Gastroesophageal sphincter (tissue), 4 donors: ENCODE measurements around the gene AGO3. TPM values are rescaled to one million over a fixed set of nuclear protein-coding genes. Genes with fewer than 3 reads are reported as not detected.

Source experiments
- ATAC-seq: fragments of 150-250 bp; one replicate; pipeline ENCODE4 v1.9.1; 2016; ENCODE audit warnings: mild to moderate bottlenecking, moderate library complexity
- H3K27ac ChIP-seq, 4 donors: fragments of 200-600 bp; sonication (generic) in 3 of 4; 1 replicate in 3 of 4; 2 replicates in 1 of 4; pipeline ENCODE4 v1.5.1; 2016 to 2019
- H3K27me3 ChIP-seq: fragments of 200-600 bp; sonication (generic); one replicate; pipeline ENCODE4 v1.5.1; 2019
- H3K36me3 ChIP-seq, 2 donors: fragments of 200-600 bp; sonication (generic); one replicate each; pipeline ENCODE4 v1.5.1; 2019; ENCODE audit warnings: control low read depth in 1 of 2
- H3K4me1 ChIP-seq, 3 donors: fragments of 200-600 bp; sonication (generic); 1 replicate in 2 of 3; 2 replicates in 1 of 3; pipeline ENCODE4 v1.5.1; 2016 to 2019; ENCODE audit warnings: control low read depth in 2 of 3
- H3K4me3 ChIP-seq, 2 donors: fragments of 200-600 bp; sonication (generic); one replicate each; pipeline ENCODE4 v1.5.1; 2019; ENCODE audit warnings: mild to moderate bottlenecking in 1 of 2, moderate library complexity in 1 of 2
- H3K9me3 ChIP-seq, 3 donors: fragments of 200-600 bp; sonication (generic); one replicate each; pipeline ENCODE4 v1.5.1; 2017 to 2019; ENCODE audit warnings: control low read depth in 2 of 3
- CTCF ChIP-seq, 4 experiments: fragments of 200-600 bp in 2 of 4; fragments of 450-650 bp in 2 of 4; sonication (generic) in 1 of 4; IDR thresholded peaks; one replicate each; pipeline ENCODE4 v1.5.1; 2017 to 2019; ENCODE audit warnings: antibody characterized with exemption in 4 of 4, mild to moderate bottlenecking in 2 of 4, moderate library complexity in 2 of 4
- EP300 ChIP-seq: sonication (generic); formaldehyde crosslinking; IDR thresholded peaks from one replicate; pipeline ENCODE4 v1.6.1; 2017; ENCODE audit warnings: antibody characterized with exemption, mild to moderate bottlenecking
- POLR2A ChIP-seq, 2 donors: fragments of 450-650 bp; IDR thresholded peaks; one replicate each; pipeline ENCODE4 v1.6.1; 2017; ENCODE audit warnings: antibody characterized with exemption in 2 of 2, mild to moderate bottlenecking in 2 of 2, moderate library complexity in 1 of 2
- POLR2AphosphoS5 ChIP-seq: sonication (generic); formaldehyde crosslinking; IDR thresholded peaks from one replicate; pipeline ENCODE4 v1.6.1; 2017; ENCODE audit warnings: antibody characterized with exemption
- WGBS, 2 donors: methylation state at CpG; one replicate each; pipeline ENCODE4 v1.1.5; 2018; ENCODE audit warnings: low coverage in 1 of 2; 5-methylcytosine and 5-hydroxymethylcytosine counted together
- total RNA-seq, 4 donors: library from RNA; depleted of rRNA; stranded (reverse); fragments of >200 nt; gene quantifications; one replicate each; pipeline ENCODE4 v1.1.0, GENCODE V29; 2016

The AGO3 gene
- total RNA-seq, 4 donors from 2014 or later = 33.9 to 36.9 (median 34.2) TPM

- no peak overlapping the region for H3K27ac ChIP-seq
- no peak for ATAC-seq
- H3K9me3 ChIP-seq = peaks cover 0 to 7% (median 0%) of the 10 kb centered on the region in 3 donors
- TF ChIP-seq POLR2A (IDR thresholded peaks at IDR 0.05) = no peak
- no peak for TF ChIP-seq POLR2AphosphoS5
- no peak for TF ChIP-seq EP300
- TF ChIP-seq CTCF (IDR thresholded peaks at IDR 0.05) = no peak
- H3K27me3 ChIP-seq = no peaks in the 10 kb centered on the region
- peaks cover 0 to 60% of the 10 kb centered on the region in 2 donors for H3K36me3 ChIP-seq
- H3K4me3 ChIP-seq = no peak overlapping the region
- 83 to 100% methylated on average over 1 of the region's 1 CpG for WGBS, 2 donors
- H3K4me1 ChIP-seq = peaks cover 0 to 8% (median 0%) of the 10 kb centered on the region in 3 donors
These were observed 93.9 kb downstream of the AGO3 start for GRCh38 chr1:36024847-36025246.

GRCh38 chr1:36027766-36028165 lies 96.9 kb downstream of the AGO3 start:
- H3K4me1 ChIP-seq = peaks cover 0 to 8% (median 0%) of the 10 kb centered on the region in 3 donors
- no peak overlapping the region for H3K27ac ChIP-seq
- TF ChIP-seq EP300 (no peak), POLR2AphosphoS5 (no peak), CTCF (IDR thresholded peaks at IDR 0.05) (no peak), POLR2A (IDR thresholded peaks at IDR 0.05) (no peak)
- H3K27me3 ChIP-seq = no peaks in the 10 kb centered on the region
- peaks cover 0 to 74% of the 10 kb centered on the region in 2 donors for H3K36me3 ChIP-seq
- ATAC-seq = no peak
- 100% methylated on average over 1 to 2 of the region's 3 CpGs for WGBS, 2 donors
- no peak overlapping the region for H3K4me3 ChIP-seq
- peaks cover 0 to 7% (median 0%) of the 10 kb centered on the region in 3 donors for H3K9me3 ChIP-seq

GRCh38 chr1:36031441-36031840 lies 100.5 kb downstream of the AGO3 start:
- H3K36me3 ChIP-seq = peaks cover 0 to 91% of the 10 kb centered on the region in 2 donors
- TF ChIP-seq EP300 (no peak), CTCF (IDR thresholded peaks at IDR 0.05) (no peak), POLR2A (IDR thresholded peaks at IDR 0.05) (no peak), POLR2AphosphoS5 (no peak)
- H3K27me3 ChIP-seq = no peaks in the 10 kb centered on the region
- H3K4me3 ChIP-seq = no peak overlapping the region
- 97 to 100% methylated on average over 2 of the region's 2 CpGs for WGBS, 2 donors
- H3K4me1 ChIP-seq = no peaks in the 10 kb centered on the region
- no peak for ATAC-seq
- peaks cover 0 to 7% (median 0%) of the 10 kb centered on the region in 3 donors for H3K9me3 ChIP-seq
- no peak overlapping the region for H3K27ac ChIP-seq

GRCh38 chr1:36034692-36035091 lies 103.8 kb downstream of the AGO3 start:
- no peak overlapping the region for H3K4me3 ChIP-seq
- no peak overlapping the region for H3K27ac ChIP-seq
- TF ChIP-seq CTCF (IDR thresholded peaks at IDR 0.05) = no peak
- no peak for TF ChIP-seq POLR2A (IDR thresholded peaks at IDR 0.05)
- no peak for TF ChIP-seq EP300
- TF ChIP-seq POLR2AphosphoS5 = no peak
- H3K27me3 ChIP-seq = no peaks in the 10 kb centered on the region
- H3K36me3 ChIP-seq = peaks cover 0 to 92% of the 10 kb centered on the region in 2 donors
- H3K4me1 ChIP-seq = no peaks in the 10 kb centered on the region
- no peaks in the 10 kb centered on the region for H3K9me3 ChIP-seq
- ATAC-seq = peak; percentile 50

GRCh38 chr1:36035154-36035553 lies 104.2 kb downstream of the AGO3 start:
- WGBS, 2 donors = 78 to 86% methylated on average over 3 of the region's 3 CpGs
- H3K27ac ChIP-seq = no peak overlapping the region

More at GRCh38 chr1:36035154-36035553, 104.2 kb downstream of the AGO3 start:
- H3K9me3 ChIP-seq = no peaks in the 10 kb centered on the region
- no peaks in the 10 kb centered on the region for H3K27me3 ChIP-seq
- ATAC-seq = no peak
- peaks cover 0 to 92% of the 10 kb centered on the region in 2 donors for H3K36me3 ChIP-seq
- TF ChIP-seq POLR2AphosphoS5 (no peak), EP300 (no peak), POLR2A (IDR thresholded peaks at IDR 0.05) (no peak), CTCF (IDR thresholded peaks at IDR 0.05) (no peak)
- no peak overlapping the region for H3K4me3 ChIP-seq
- no peaks in the 10 kb centered on the region for H3K4me1 ChIP-seq
